Naive B cell (primary cell): ENCODE results near the gene TUBA1A. TPM values are rescaled to one million over a fixed set of nuclear protein-coding genes. Genes with fewer than 3 reads are reported as not detected.
"Not testable (repeated sequence)": the region's sequence is repeated elsewhere in the genome, so short reads cannot be mapped to it uniquely, and the experiment has no call there.

Source experiments
- ATAC-seq, 2 donors: fragments of 150-1000 bp; cut with Tn5 transposase; 2 replicates each; pipeline ENCODE4 v1.10.0; 2021; ENCODE audit warnings: low read depth in 2 of 2, mild to moderate bottlenecking in 2 of 2, moderate library complexity in 2 of 2
- DNase-seq: peaks from one replicate; pipeline ENCODE4 v3.0.0; 2022
- H3K27ac Mint-ChIP-seq, 6 donors: one replicate each; pipeline ENCODE4 v1.8.0; 2020 to 2022; ENCODE audit warnings: mild to moderate bottlenecking in 6 of 6, mixed read lengths in 6 of 6, moderate library complexity in 5 of 6, inconsistent platforms in 2 of 6
- H3K27me3 Mint-ChIP-seq, 3 donors: one replicate each; pipeline ENCODE4 v1.8.0; 2021 to 2022; ENCODE audit warnings: mixed read lengths in 3 of 3, mild to moderate bottlenecking in 1 of 3
- H3K36me3 Mint-ChIP-seq, 2 donors: one replicate each; pipeline ENCODE4 v1.8.0; 2020 to 2022; ENCODE audit warnings: mixed read lengths in 2 of 2, inconsistent platforms in 1 of 2, mild to moderate bottlenecking in 1 of 2
- H3K4me1 Mint-ChIP-seq, 3 donors: one replicate each; pipeline ENCODE4 v1.8.0; 2020 to 2022; ENCODE audit warnings: mixed read lengths in 3 of 3, inconsistent platforms in 1 of 3, mild to moderate bottlenecking in 1 of 3, moderate library complexity in 1 of 3
- H3K4me3 Mint-ChIP-seq, 8 donors: one replicate each; pipeline ENCODE4 v1.8.0; 2020 to 2022; ENCODE audit warnings: mild to moderate bottlenecking in 8 of 8, mixed read lengths in 8 of 8, moderate library complexity in 8 of 8, inconsistent platforms in 2 of 8
- H3K9me3 Mint-ChIP-seq, 7 donors: one replicate each; pipeline ENCODE4 v1.8.0; 2020 to 2022; ENCODE audit warnings: mixed read lengths in 7 of 7, mild to moderate bottlenecking in 5 of 7, inconsistent platforms in 2 of 7, moderate library complexity in 1 of 7
- polyA plus RNA-seq, 6 donors: library from polyadenylated mRNA; unstranded; fragments of 300-500 nt; fragmentation: Illumina TruSeq; gene quantifications; one replicate each; pipeline ENCODE4 v1.2.3, GENCODE V29; 2021; ENCODE audit warnings: low read depth in 6 of 6

The TUBA1A gene
- polyA plus RNA-seq, 6 donors from 2014 or later = 272 to 383 (median 304) TPM

GRCh38 chr12:49193746-49194145 is 4.9 kb upstream of the TUBA1A start:
- not testable (repeated sequence) for DNase-seq, H3K4me1 Mint-ChIP-seq, H3K9me3 Mint-ChIP-seq, H3K36me3 Mint-ChIP-seq, ATAC-seq, H3K27me3 Mint-ChIP-seq, H3K27ac Mint-ChIP-seq
- H3K4me3 Mint-ChIP-seq = peak overlapping the region in 1 of 8 donors; percentile 18

GRCh38 chr12:49191498-49191897 is 2.6 kb upstream of the TUBA1A start:
- not testable (repeated sequence) for ATAC-seq, H3K4me3 Mint-ChIP-seq, H3K27me3 Mint-ChIP-seq, DNase-seq, H3K36me3 Mint-ChIP-seq, H3K9me3 Mint-ChIP-seq
- Mint-ChIP-seq H3K4me1 (peaks cover 5 to 15% (median 5%) of the 10 kb centered on the region in 3 donors), H3K27ac (peak overlapping the region in 1 of 6 donors; percentile 66)

- Mint-ChIP-seq H3K36me3 (peaks cover 0 to 4% of the 10 kb centered on the region in 2 donors), H3K4me1 (peaks cover 4 to 19% (median 4%) of the 10 kb centered on the region in 3 donors), H3K9me3 (no peaks in the 10 kb centered on the region), H3K27me3 (no peaks in the 10 kb centered on the region), H3K4me3 (no peak overlapping the region), H3K27ac (no peak overlapping the region)
- DNase-seq (no peak), ATAC-seq (no peak)
These were observed 2.1 kb upstream of the TUBA1A start for GRCh38 chr12:49190974-49191373.

GRCh38 chr12:49189731-49190716 is 1.1 kb upstream of the TUBA1A start:
- no peaks in the 10 kb centered on the region for H3K27me3 Mint-ChIP-seq
- no peaks in the 10 kb centered on the region for H3K9me3 Mint-ChIP-seq
- no peak for ATAC-seq

GRCh38 chr12:49188201-49188915 is 522 bp downstream of the TUBA1A start:
- H3K4me1 Mint-ChIP-seq = peaks cover 0 to 27% (median 4%) of the 10 kb centered on the region in 3 donors

More at GRCh38 chr12:49189731-49190716, 1.1 kb upstream of the TUBA1A start:
- DNase-seq = no peak
- Mint-ChIP-seq H3K27ac (peak overlapping the region; percentile 97 to 100 (median 99)), H3K36me3 (peaks cover 2 to 11% of the 10 kb centered on the region in 2 donors), H3K4me1 (peaks cover 0 to 24% (median under 1%) of the 10 kb centered on the region in 3 donors), H3K4me3 (peak overlapping the region in 6 of 8 donors; percentile 58 to 100 (median 93))

GRCh38 chr12:49187184-49187583 is 1.7 kb downstream of the TUBA1A start:
- H3K36me3 Mint-ChIP-seq = peaks cover 16% of the 10 kb centered on the region in 2 donors
- H3K27ac Mint-ChIP-seq = peak overlapping the region in 5 of 6 donors; percentile 37 to 99 (median 99)
- no peak for DNase-seq

More at GRCh38 chr12:49188201-49188915, 522 bp downstream of the TUBA1A start:
- H3K36me3 Mint-ChIP-seq = peaks cover 16% of the 10 kb centered on the region in 2 donors
- no peaks in the 10 kb centered on the region for H3K27me3 Mint-ChIP-seq
- H3K9me3 Mint-ChIP-seq = no peaks in the 10 kb centered on the region
- DNase-seq = peak; percentile 78
- peak overlapping the region; percentile 97 to 100 (median 99) for H3K27ac Mint-ChIP-seq
- ATAC-seq = peak; percentile 48 to 49
- H3K4me3 Mint-ChIP-seq = peak overlapping the region; percentile 92 to 100 (median 96)

GRCh38 chr12:49186307-49186706 is 2.6 kb downstream of the TUBA1A start:
- H3K9me3 Mint-ChIP-seq, DNase-seq, ATAC-seq, H3K27me3 Mint-ChIP-seq: not testable (repeated sequence)
- Mint-ChIP-seq H3K4me1 (peaks cover 0 to 27% (median 4%) of the 10 kb centered on the region in 3 donors), H3K4me3 (peak overlapping the region in 2 of 8 donors; percentile 31 to 47), H3K27ac (peak overlapping the region in 3 of 6 donors; percentile 71 to 84 (median 73)), H3K36me3 (peaks cover 16% of the 10 kb centered on the region in 2 donors)

More at GRCh38 chr12:49187184-49187583, 1.7 kb downstream of the TUBA1A start:
- Mint-ChIP-seq H3K4me3 (peak overlapping the region in 6 of 8 donors; percentile 3 to 100 (median 92)), H3K27me3 (no peaks in the 10 kb centered on the region), H3K4me1 (peaks cover 0 to 27% (median 4%) of the 10 kb centered on the region in 3 donors), H3K9me3 (no peaks in the 10 kb centered on the region)
- ATAC-seq = no peak

- peaks cover 0 to 25% (median 4%) of the 10 kb centered on the region in 3 donors for H3K4me1 Mint-ChIP-seq
- not testable (repeated sequence) for ATAC-seq, H3K27me3 Mint-ChIP-seq, DNase-seq, H3K9me3 Mint-ChIP-seq
- peak overlapping the region in 3 of 6 donors; percentile 2 to 93 (median 84) for H3K27ac Mint-ChIP-seq
- peak overlapping the region in 2 of 8 donors; percentile 9 to 56 for H3K4me3 Mint-ChIP-seq
- H3K36me3 Mint-ChIP-seq = peaks cover 16% of the 10 kb centered on the region in 2 donors
These were observed 4.2 kb downstream of the TUBA1A start for GRCh38 chr12:49184697-49185096.

GRCh38 chr12:49183214-49183950 is 5.5 kb downstream of the TUBA1A start:
- H3K27me3 Mint-ChIP-seq, ATAC-seq, H3K9me3 Mint-ChIP-seq, DNase-seq: not testable (repeated sequence)
- Mint-ChIP-seq H3K27ac (peak overlapping the region in 5 of 6 donors; percentile 13 to 84 (median 41)), H3K4me3 (peak overlapping the region in 1 of 8 donors; percentile 79), H3K4me1 (peaks cover 0 to 20% (median 4%) of the 10 kb centered on the region in 3 donors), H3K36me3 (peaks cover 16% of the 10 kb centered on the region in 2 donors)

GRCh38 chr12:49174218-49174617 is 14.7 kb downstream of the TUBA1A start:
- Mint-ChIP-seq H3K4me1 (peaks cover 4 to 13% (median 8%) of the 10 kb centered on the region in 3 donors), H3K27ac (peak overlapping the region in 1 of 6 donors; percentile 49), H3K4me3 (no peak overlapping the region)

GRCh38 chr12:49170924-49171323 is 18.0 kb downstream of the TUBA1A start:
- DNase-seq (no peak), ATAC-seq (peak in 1 of 2 donors; percentile 18)
- Mint-ChIP-seq H3K27ac (peak overlapping the region in 1 of 6 donors; percentile 50), H3K27me3 (no peaks in the 10 kb centered on the region), H3K36me3 (no peaks in the 10 kb centered on the region), H3K9me3 (no peaks in the 10 kb centered on the region), H3K4me1 (peaks cover 0 to 6% (median 0%) of the 10 kb centered on the region in 3 donors), H3K4me3 (no peak overlapping the region)

More at GRCh38 chr12:49174218-49174617, 14.7 kb downstream of the TUBA1A start:
- Mint-ChIP-seq H3K9me3 (peaks cover 0 to 5% (median 0%) of the 10 kb centered on the region in 7 donors), H3K27me3 (no peaks in the 10 kb centered on the region), H3K36me3 (no peaks in the 10 kb centered on the region)
- no peak for ATAC-seq
- DNase-seq = no peak

- Mint-ChIP-seq H3K36me3 (no peaks in the 10 kb centered on the region), H3K4me3 (no peak overlapping the region), H3K9me3 (no peaks in the 10 kb centered on the region), H3K4me1 (peaks cover 15 to 27% (median 25%) of the 10 kb centered on the region in 3 donors), H3K27me3 (no peaks in the 10 kb centered on the region), H3K27ac (no peak overlapping the region)
- DNase-seq = no peak
- no peak for ATAC-seq
These were observed 23.8 kb downstream of the TUBA1A start for GRCh38 chr12:49165114-49165513.
